GM18498 (cell line): ENCODE data around the gene HOXB3.

Source experiments
- ATAC-seq: cut with Tn5 transposase; IDR thresholded peaks from one replicate; pipeline ENCODE4 v1.9.1; 2021; ENCODE audit warnings: mild to moderate bottlenecking, moderate library complexity; ENCODE audit not compliant: unreplicated experiment

HOXB3 gene

DNA sequence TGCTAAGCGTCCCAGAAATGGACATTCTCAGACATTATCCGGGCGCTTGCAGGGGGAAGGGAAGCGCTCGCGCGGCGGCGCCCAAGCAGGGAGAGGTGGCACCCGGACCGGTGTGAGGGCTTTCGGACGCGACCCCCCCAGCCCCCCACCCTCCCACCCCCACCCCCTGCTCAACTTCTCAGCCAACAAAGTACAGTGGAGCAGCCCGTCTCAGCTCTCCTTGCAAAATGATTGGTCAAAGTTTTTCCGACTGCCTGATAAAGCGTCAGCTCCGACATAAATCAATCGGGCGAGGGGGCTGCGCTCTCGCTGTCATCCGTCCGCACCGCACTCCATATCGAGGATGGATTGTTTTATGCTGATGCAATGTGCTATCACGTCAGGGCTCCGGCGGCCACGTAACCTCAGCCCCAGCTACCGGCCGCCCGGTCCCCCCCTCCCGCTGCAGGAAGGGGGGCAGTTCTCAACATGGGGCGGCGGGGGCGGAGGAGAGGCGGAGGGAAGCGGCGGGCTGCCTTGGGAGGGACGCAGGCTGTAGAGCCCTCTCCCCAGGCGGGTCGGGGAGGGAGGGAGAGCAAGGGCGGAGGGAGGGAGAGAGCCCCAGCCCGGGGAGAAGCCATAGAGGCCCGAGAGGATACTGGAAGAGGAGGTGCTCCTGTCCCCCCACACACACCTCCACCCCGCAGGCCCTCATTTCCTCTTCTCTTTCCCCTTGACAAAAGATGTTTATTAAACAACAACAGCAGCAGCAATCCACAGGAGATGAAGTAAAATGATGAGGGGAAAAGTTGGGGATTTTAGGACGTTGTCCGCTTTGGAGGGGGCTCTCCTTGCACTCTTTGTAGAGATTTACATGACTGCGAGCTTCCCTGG, 36.4 kb upstream of the HOXB3 start, which contains the start of gene HOXB9:
HOXB9 (minus strand) TSS at position 114 of the 873 bp plus-strand sequence; CDS start at position 25, 89 bp downstream.
- no peak for ATAC-seq

DNA sequence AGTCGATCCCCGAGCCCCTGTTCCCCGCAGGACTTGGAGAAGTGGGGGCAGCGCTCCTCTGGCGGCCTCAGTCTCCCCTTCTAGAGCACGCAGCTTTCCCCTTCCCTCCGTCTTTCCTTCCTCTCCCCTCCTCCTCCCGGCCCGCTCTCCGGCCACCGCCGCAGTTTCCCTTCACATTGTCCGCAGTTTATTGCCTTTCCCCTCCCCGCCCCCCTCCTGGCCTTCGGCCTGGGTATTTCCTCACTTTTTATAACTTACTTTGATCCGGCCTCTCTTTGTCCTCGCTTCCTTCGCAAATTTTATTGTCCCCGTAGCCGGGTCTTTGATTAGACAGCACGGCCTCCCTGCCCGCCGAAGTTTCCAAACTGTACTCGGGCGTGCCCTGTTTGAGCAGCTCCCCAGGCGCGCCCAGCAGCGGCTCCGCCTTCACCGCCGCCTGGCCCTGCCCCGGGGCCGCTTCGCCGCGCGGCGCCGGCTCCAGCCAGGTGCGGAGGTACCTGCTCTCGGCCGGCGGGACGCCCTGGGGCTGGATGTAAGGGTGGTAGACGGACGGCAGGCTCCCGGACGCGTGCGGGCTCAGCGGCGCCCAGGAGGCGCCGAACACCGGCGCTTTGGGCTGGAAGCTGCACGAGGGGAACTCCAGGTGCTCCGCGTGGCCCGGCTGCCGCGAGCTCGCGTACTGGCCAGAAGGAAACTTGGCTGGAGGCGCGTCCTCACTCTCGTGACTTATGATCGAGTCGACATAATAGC, 35.6 kb upstream of the HOXB3 start:
- no peak for ATAC-seq

- no peak for ATAC-seq
Observed at GRCh38 chr17:48624544-48625494, 34.8 kb upstream of the HOXB3 start.

DNA sequence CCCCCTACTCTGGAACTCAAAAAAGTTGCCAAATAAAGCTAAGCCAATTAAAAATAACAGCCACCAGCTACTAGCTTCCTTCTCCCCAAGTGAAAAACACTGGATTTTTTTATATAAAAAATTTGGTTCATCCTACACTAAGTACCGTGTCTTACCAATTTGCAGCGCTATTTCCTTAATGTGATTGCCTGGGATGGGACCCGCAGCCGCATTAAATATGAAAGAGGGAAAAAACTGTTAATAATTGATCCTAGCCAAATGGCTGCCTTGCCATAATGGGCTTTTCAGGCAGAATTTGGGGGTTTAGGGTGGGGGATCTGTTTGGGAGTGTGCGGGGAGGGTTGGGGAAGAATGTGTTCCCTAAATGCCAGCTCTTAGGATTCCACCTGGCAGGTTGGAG, 34.1 kb upstream of the HOXB3 start:
- ATAC-seq, result no peak

- no peak for ATAC-seq
Observed at GRCh38 chr17:48623583-48623982, 33.5 kb upstream of the HOXB3 start.

GRCh38 chr17:48622857-48623256, 32.8 kb upstream of the HOXB3 start:
- ATAC-seq, result no peak

- ATAC-seq, result no peak
Observed at GRCh38 chr17:48621410-48622392, 31.7 kb upstream of the HOXB3 start.

GRCh38 chr17:48620461-48621139, 30.6 kb upstream of the HOXB3 start:
- ATAC-seq, result no peak

GRCh38 chr17:48619826-48620449, 29.9 kb upstream of the HOXB3 start:
- ATAC-seq, result no peak

DNA sequence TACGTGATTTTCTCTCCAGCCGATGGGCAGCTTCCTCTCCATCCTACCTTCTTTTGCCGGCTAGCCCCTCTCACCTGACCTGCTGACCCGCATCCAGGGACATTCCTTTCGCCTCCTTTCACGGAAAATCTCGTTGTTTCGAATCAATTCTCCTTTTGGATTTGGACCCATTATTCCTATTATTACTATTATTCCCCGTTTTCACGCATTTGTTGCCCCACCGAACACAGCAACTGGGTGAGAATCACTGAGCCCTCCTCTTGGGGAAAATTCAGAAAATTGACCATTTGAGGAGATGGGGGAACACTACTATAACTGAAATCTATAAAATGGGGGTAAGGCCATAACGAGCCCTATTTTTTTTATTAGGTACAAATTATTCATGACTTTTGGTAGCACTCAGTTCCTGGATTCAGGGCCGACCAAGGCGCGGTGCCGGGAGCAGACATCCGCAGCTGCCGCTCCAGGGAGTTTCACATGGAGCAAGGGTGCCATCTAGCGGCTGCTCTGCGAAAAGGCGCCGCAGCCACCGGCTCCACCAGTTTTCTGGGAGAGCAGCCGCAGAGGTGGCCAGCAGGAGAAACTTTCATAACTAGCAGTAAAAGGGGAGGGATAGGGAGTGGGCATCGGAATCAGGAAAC, 28.3 kb upstream of the HOXB3 start:
- ATAC-seq, result no peak

DNA sequence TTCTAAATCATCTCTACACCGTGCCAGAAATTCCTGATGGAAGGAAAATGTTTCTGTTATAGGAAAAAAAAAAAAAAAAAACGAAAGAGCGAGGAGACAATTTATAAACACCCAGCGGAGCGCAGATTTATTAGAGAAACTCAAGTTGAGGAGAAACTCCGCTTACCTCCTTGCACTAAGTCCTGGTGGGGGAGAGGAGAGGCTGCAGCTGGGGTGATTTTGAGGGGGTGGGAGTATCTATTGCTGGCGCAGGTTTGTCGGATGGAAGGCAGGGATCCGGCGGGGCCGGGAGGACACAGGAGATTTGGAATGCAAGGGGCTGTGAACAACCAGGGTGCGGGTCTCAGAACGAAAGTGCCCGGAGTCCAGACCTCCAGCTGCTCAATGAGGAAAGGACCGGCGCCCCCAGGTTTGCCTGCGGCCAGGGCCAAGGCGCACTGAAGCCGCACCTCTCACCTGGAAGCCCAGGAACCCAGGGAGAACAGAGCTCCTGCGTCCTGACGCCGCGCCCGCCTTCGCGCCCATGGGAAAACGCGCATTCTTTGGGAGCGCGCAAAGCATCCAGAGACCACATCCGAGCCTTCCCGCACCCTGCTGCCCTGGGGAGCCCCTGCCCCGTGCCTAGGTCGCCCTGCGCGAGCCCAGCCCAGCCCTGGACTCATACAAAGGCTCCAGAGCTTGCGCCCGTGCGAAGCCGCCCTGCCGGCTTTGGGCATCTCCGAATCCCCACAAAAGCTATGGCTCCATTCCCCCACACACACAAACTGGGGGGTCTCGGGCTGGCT, 27.6 kb upstream of the HOXB3 start:
- no peak for ATAC-seq

GRCh38 chr17:48616717-48617470, 26.9 kb upstream of the HOXB3 start:
- no peak for ATAC-seq

DNA sequence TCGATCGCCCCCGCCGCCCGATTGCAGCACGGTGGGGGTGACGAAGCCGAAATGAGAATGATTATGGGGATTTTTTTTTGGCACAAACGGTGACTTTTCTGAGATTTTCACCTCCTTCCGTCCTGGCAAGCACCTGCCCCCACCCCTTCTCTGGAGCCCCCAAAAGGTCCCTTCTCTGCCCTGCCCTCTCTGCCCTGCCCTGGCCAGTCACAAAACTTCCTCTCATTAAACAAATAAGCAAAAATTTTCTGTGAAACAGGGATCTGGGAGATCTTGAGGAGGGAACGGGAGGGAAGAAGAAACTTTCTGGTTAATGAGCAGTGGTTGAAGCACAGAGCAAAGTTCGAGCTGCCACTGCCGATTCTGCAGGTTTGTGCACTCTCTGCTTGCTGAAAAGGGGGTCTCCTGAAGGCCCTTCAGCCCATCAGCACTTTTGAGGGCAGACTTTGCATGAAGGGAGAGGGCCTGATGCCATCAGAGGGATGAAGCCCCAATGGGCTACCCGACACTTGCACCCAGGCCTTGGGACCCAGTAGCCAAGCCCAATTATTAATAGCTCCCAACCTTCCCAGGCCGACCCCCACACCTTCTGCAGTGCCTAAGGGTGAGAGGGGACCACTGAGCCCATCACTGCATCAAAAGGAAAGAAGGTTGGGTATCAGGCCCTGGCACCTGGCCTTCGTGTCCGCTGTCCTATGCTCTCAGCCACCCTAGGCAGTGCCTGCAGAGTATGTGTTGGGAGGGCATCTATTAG, 26.1 kb upstream of the HOXB3 start:
- no peak for ATAC-seq

GRCh38 chr17:48615047-48615962, 25.3 kb upstream of the HOXB3 start, which contains the start of gene HOXB8:
Gene HOXB8, minus strand, starts transcription at chr17:48615292. Its CDS starts 588 bp downstream, at chr17:48614704.
- ATAC-seq, result no peak
